IPS DF 6.9 (cell line): ENCODE measurements around the gene SVIL.

Experiments used
- DNase-seq: peaks from one replicate; pipeline ENCODE4 v3.0.0-alpha.2; 2013; ENCODE audit warnings: low read depth, low spot score
- H3K27ac ChIP-seq: one replicate; pipeline ENCODE4 v1.5.1; 2013; ENCODE audit warnings: low read length, control low read depth
- H3K27me3 ChIP-seq: 2 replicates; pipeline ENCODE4 v1.6.1; 2013; ENCODE audit warnings: mild to moderate bottlenecking, low read length; ENCODE audit not compliant: control insufficient read depth, insufficient read depth
- H3K36me3 ChIP-seq: 2 replicates; pipeline ENCODE4 v1.6.1; 2013; ENCODE audit warnings: low read length; ENCODE audit not compliant: control insufficient read depth, insufficient read depth
- H3K4me1 ChIP-seq: 2 replicates; pipeline ENCODE4 v1.6.1; 2013; ENCODE audit warnings: low read length; ENCODE audit not compliant: control insufficient read depth, insufficient read depth
- H3K4me3 ChIP-seq: 2 replicates; pipeline ENCODE4 v1.5.1; 2013; ENCODE audit warnings: mild to moderate bottlenecking, low read length
- H3K9me3 ChIP-seq: 2 replicates; pipeline ENCODE4 v1.6.1; 2013; ENCODE audit warnings: low read length, inconsistent platforms; ENCODE audit not compliant: control insufficient read depth, insufficient read depth
- WGBS: extraction: QIAGEN DNeasy Blood & Tissue Kit; methylation state at CpG from one replicate; pipeline ENCODE4 v1.1.7; 2013; ENCODE audit warnings: mixed read lengths, missing lambda C conversion rate; ENCODE audit not compliant: insufficient read length, insufficient coverage; 5-methylcytosine and 5-hydroxymethylcytosine counted together

Gene SVIL

GRCh38 chr10:29428486-29428885 is 206.3 kb downstream of the SVIL start:
- Histone ChIP-seq H3K4me1 (no peaks in the 10 kb centered on the region), H3K4me3 (no peak overlapping the region), H3K36me3 (no peaks in the 10 kb centered on the region), H3K9me3 (no peaks in the 10 kb centered on the region), H3K27ac (no peak overlapping the region), H3K27me3 (no peaks in the 10 kb centered on the region)
- WGBS: no CpG with 5 or more reads among the region's 8 CpGs
- DNase-seq: no peak

- Histone ChIP-seq H3K36me3 (no peaks in the 10 kb centered on the region), H3K4me3 (no peak overlapping the region), H3K9me3 (no peaks in the 10 kb centered on the region), H3K4me1 (no peaks in the 10 kb centered on the region), H3K27ac (no peak overlapping the region), H3K27me3 (no peaks in the 10 kb centered on the region)
- no CpG with 5 or more reads among the region's 2 CpGs for WGBS
- no peak for DNase-seq
Measured at GRCh38 chr10:29427667-29428066, 207.1 kb downstream of the SVIL start.

GRCh38 chr10:29426420-29426819 is 208.4 kb downstream of the SVIL start:
- no peak for DNase-seq

DNA sequence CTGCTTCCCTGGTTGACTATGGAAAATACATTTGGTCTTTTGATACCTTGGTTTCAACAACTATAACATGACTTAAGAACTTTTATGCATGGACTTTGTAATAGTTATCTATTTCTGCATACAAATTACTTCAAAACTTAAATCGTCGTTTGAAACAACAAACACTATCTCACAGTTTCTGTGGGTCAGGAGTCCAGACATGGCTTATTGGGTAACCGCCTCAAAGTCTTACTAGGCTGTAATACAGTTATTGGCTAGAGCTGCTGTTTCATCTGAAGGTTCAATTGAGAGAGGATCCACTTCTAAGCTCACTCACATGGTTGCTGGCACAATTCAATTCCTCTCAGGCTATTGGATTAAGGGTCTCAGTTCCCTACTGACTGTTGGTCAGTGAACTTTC is 210.8 kb downstream of the SVIL start:
- WGBS: 100% methylated on average over 2 of the region's 3 CpGs
- Histone ChIP-seq H3K27ac (no peak overlapping the region), H3K9me3 (no peaks in the 10 kb centered on the region), H3K27me3 (no peaks in the 10 kb centered on the region), H3K4me3 (no peak overlapping the region), H3K36me3 (no peaks in the 10 kb centered on the region), H3K4me1 (no peaks in the 10 kb centered on the region)
- DNase-seq: no peak

More at GRCh38 chr10:29426420-29426819, 208.4 kb downstream of the SVIL start:
- H3K27me3 ChIP-seq: no peaks in the 10 kb centered on the region
- WGBS: no CpG with 5 or more reads among the region's 1 CpG
- H3K9me3 ChIP-seq: no peaks in the 10 kb centered on the region
- no peaks in the 10 kb centered on the region for H3K4me1 ChIP-seq
- no peak overlapping the region for H3K4me3 ChIP-seq
- H3K36me3 ChIP-seq: no peaks in the 10 kb centered on the region
- H3K27ac ChIP-seq: no peak overlapping the region

DNA sequence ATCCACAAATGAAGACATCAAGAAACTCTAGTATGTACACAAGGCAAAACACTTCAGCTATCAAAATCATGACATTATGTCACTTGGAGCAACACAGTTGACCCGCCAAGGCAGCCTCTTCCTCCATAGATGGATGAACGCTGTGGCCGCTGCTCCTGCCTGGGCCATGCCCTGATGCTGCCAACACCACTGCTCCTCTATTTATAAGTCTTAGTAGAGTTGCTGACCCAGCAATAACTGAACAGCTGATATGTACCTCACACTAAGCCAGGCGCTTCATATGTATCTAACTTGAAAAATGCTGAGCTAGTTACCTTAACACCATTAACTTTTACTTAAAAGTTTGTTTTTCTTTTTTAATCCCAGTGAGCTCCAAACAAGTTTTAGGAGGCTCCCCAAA is 214.0 kb downstream of the SVIL start:
- no peaks in the 10 kb centered on the region for H3K27me3 ChIP-seq
- no peaks in the 10 kb centered on the region for H3K9me3 ChIP-seq
- H3K4me1 ChIP-seq: no peaks in the 10 kb centered on the region
- WGBS: no CpG with 5 or more reads among the region's 4 CpGs
- no peak overlapping the region for H3K4me3 ChIP-seq
- no peaks in the 10 kb centered on the region for H3K36me3 ChIP-seq
- no peak for DNase-seq
- H3K27ac ChIP-seq: no peak overlapping the region

- H3K4me1 ChIP-seq: no peaks in the 10 kb centered on the region
- no peaks in the 10 kb centered on the region for H3K36me3 ChIP-seq
- no peak overlapping the region for H3K27ac ChIP-seq
- DNase-seq: no peak
- no peaks in the 10 kb centered on the region for H3K27me3 ChIP-seq
- no peak overlapping the region for H3K4me3 ChIP-seq
- H3K9me3 ChIP-seq: no peaks in the 10 kb centered on the region
- no CpG with 5 or more reads among the region's 3 CpGs for WGBS
Measured at GRCh38 chr10:29417324-29417723, 217.4 kb downstream of the SVIL start.

GRCh38 chr10:29415876-29416275 is 218.9 kb downstream of the SVIL start:
- H3K36me3 ChIP-seq: no peaks in the 10 kb centered on the region
- DNase-seq: no peak

GRCh38 chr10:29414501-29414900 is 220.3 kb downstream of the SVIL start:
- Histone ChIP-seq H3K27me3 (no peaks in the 10 kb centered on the region), H3K36me3 (no peaks in the 10 kb centered on the region)
- WGBS: no CpG with 5 or more reads among the region's 1 CpG

More at GRCh38 chr10:29415876-29416275, 218.9 kb downstream of the SVIL start:
- no CpG with 5 or more reads among the region's 2 CpGs for WGBS
- Histone ChIP-seq H3K4me3 (no peak overlapping the region), H3K9me3 (no peaks in the 10 kb centered on the region), H3K27me3 (no peaks in the 10 kb centered on the region), H3K4me1 (no peaks in the 10 kb centered on the region), H3K27ac (no peak overlapping the region)

DNA sequence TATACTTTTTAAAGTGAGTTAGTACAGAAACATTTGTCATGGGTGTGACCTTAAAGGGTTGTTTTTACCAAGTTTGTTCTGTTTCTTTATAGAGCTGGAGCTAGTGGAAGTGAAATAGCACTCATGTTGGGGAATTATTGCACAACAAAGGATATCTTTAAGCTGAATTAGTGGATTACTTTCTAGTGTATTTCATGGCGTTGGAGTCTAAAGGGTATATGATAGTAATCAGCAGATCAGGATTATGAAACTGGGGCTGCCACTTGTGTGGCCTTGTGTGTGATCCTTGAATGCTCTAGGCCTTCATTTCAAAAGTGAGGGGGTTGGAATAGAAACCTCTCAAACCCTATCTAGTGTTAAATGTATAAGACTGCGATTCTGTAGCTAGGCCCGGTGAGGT is 222.3 kb downstream of the SVIL start:
- H3K27ac ChIP-seq: no peak overlapping the region
- no peak overlapping the region for H3K4me3 ChIP-seq
- no peaks in the 10 kb centered on the region for H3K4me1 ChIP-seq
- no peaks in the 10 kb centered on the region for H3K27me3 ChIP-seq
- no peaks in the 10 kb centered on the region for H3K36me3 ChIP-seq
- peaks cover 2% of the 10 kb centered on the region; the same call in 1 of the 2 replicates for H3K9me3 ChIP-seq
- DNase-seq: no peak
- WGBS: no CpG with 5 or more reads among the region's 3 CpGs

More at GRCh38 chr10:29414501-29414900, 220.3 kb downstream of the SVIL start:
- DNase-seq: no peak
- no peaks in the 10 kb centered on the region for H3K9me3 ChIP-seq
- H3K4me1 ChIP-seq: no peaks in the 10 kb centered on the region
- no peak overlapping the region for H3K27ac ChIP-seq
- H3K4me3 ChIP-seq: no peak overlapping the region

- Histone ChIP-seq H3K27ac (no peak overlapping the region), H3K9me3 (peaks cover 2% of the 10 kb centered on the region; the same call in 1 of the 2 replicates), H3K27me3 (no peaks in the 10 kb centered on the region), H3K4me1 (no peaks in the 10 kb centered on the region), H3K4me3 (no peak overlapping the region), H3K36me3 (no peaks in the 10 kb centered on the region)
- WGBS: no CpG with 5 or more reads among the region's 10 CpGs
- DNase-seq: no peak
Measured at GRCh38 chr10:29411666-29412315, 223.0 kb downstream of the SVIL start.
